HTERT RPE-1 (cell line): ENCODE data around the gene FHAD1.
"Not testable (repeated sequence)": the region's sequence is repeated elsewhere in the genome, so short reads cannot be mapped to it uniquely, and the experiment has no call there.

ENCODE experiments used
- in situ Hi-C: fragments of 300-500 bp; cut with MboI; formaldehyde crosslinking; loops from 4 replicates; pipeline ENCODE4 v1.14.3; 2020; ENCODE audit warnings: low sequenced_read_pairs

FHAD1 gene

DNA sequence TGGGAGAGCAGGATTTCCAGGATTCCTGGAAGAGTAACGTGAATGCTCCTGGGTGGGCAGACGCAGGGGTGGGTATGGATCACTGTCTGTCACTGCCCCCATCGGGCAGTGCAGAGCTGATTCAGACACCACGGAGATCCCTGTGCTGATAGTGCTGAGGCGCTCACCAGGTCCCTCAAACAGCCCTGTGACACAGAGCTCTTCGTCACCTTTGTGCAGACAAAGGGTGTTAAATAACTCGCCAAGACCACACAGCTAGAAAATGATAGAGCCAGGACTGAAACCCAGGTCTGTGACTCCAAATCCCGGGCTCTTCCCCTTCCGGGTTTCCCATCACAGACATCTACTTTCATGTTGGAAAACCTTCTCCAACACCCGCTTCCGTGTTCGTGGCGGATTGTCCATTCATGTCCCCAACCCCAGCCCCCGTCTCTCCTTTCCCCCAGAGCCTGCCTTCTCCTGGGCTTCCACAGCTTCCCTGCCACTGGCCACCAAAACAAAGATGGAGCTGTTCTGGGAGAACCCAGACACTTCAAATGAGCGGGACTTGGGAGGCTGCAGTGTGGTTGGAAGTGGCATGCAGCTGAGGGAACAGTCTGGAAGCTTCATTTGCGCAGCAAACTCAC is 165.3 kb downstream of the FHAD1 start:
- in situ Hi-C loops, result no loop called here

DNA sequence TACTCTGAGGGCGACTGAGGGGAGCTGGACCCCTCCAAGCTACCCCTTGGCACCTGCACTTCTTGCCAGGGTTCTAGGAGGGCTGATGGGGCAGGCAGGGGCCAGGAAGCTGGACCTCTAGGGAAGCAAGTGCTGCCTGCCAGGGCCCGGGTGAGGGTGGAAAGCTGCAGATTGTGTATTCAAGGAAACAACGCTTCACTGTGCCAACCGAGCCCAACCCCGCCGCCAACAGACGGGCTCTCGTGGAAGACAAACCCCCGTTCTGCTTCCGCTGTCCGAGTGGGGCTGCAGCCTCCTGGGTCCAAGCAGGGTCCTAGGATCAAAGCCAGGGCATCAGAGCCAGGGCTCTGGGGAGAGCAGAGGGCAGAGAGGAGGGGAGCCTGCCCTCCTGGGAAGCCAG is 165.8 kb downstream of the FHAD1 start:
- in situ Hi-C loops, result no loop called here

- in situ Hi-C loops, result no loop called here
Observed at GRCh38 chr1:15413563-15414444, 166.8 kb downstream of the FHAD1 start.

DNA sequence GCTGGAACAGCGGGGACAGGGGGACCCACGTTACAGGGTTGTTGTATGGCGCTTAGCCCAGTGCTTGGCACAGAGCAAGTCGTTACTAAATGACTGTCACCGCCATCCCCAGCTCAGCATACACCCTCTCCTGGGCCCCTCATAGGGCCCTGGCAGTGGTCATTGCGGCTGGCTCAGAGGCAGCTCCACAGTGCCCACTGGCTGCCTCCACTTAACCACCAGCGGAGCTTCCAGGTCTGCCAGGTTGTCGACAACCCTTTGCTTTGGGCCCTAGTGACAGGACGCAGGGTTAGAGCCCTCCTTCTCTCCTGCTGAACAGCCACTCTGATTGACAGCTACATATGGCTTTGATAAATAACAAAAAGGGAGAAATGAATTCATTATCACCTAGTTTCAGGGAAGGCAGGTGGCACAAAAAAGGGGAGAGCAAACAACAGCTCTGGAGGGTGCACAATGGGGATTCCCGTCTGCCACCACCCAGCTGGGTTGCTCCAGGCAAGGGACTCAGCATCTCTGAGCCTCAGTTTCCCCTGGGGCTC is 167.5 kb downstream of the FHAD1 start:
- in situ Hi-C loops, result no loop called here

- in situ Hi-C loops, result no loop called here
Observed at GRCh38 chr1:15417059-15417934, 170.3 kb downstream of the FHAD1 start.

- in situ Hi-C loops, result no loop called here
Observed at GRCh38 chr1:15418806-15419515, 171.9 kb downstream of the FHAD1 start.

DNA sequence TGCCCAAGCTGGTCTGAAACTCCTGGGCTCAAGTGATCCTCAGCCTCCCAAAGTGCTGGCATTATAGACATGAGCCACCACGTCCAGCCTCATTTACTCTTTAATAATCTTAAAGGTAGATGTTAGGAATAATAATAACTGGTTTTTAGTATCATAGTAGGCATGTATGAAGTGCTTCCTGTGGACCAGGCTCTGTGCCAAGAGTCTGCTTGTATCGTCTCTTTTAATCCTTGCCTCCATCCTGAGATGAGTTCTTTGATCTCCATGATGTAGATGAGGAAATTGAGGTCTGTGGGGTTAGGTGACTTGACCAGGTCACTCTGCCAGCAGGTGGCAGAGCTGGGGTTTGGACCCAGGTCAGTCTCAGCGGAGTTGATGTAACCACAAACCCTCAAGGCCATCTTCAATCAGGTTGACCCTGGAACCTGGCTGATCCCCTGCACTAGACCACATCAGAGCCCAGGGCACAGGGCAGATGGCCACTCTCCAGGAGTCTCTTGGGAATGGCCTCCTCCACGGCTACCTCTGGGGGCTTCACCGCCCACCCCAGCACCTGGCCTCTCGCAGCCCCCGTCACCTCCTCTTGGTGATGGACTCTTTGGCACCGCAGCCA is 173.9 kb downstream of the FHAD1 start:
- in situ Hi-C loops, result no loop called here

DNA sequence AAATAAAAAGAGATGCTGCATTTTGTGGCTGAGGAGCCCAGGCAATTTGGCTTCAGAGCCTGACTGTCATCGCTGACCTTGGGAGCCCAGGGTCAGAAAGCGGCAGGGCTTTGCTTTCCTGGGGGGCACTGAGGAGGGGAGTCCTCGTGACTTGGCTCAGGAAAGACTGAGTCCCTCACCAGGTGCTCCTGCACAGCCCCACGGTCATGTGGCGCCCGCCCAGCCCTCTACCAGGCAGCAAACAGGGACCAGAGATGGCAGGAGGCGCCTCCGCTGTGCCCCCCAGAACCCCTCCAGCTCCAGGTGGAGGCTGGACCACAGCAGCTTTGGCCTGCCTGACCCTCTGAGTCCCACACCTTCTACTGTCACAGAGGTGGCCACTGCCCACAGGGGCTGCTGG is 175.8 kb downstream of the FHAD1 start:
- in situ Hi-C loops, result no loop called here

GRCh38 chr1:15423355-15424077 is 176.5 kb downstream of the FHAD1 start:
- in situ Hi-C loops, result no loop called here

DNA sequence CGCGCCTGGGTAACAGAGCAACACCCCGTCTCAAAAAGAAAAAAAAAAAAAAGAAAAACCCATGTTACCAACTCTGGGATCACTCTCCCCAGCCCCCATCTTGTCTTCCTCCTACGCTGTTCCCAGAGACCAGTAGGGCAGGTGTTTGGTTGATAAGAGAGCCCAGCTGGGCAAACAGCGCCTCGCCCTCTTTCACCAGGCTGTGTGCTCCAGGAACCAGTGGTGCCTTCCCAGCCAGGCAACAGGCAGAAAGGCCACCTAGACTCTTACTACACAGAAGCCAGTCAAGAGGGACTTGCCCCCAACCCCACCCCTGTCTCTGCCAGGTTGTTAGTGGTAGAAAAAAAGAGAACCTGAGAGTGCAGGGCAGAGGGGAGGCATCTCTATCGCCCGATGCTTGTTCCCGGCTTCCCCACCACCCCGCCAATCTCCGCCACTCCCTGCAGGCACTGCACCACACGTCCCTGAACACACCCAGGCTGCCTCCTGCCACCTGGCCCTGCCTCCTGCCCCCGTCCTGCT is 177.2 kb downstream of the FHAD1 start:
- in situ Hi-C loops, result no loop called here

DNA sequence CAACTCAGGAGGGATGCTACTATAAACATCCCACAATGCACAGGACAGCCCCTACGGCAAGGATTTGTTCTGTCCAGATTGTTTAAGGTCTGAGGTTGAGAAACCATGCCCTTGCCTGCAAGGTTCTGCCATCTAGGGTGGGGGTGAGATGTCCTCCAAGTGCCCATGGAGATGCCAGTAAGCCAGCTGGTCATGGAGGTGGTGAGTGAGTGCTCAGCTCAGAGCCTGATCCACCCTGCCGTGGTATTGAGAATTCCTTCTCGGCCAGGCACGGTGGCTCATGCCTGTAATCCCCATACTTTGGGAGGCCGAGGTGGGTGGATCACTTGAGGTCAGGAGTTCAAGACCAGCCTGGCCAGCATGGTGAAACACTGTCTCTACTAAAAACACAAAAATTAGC is 178.0 kb downstream of the FHAD1 start:
- in situ Hi-C loops, result no loop called here

DNA sequence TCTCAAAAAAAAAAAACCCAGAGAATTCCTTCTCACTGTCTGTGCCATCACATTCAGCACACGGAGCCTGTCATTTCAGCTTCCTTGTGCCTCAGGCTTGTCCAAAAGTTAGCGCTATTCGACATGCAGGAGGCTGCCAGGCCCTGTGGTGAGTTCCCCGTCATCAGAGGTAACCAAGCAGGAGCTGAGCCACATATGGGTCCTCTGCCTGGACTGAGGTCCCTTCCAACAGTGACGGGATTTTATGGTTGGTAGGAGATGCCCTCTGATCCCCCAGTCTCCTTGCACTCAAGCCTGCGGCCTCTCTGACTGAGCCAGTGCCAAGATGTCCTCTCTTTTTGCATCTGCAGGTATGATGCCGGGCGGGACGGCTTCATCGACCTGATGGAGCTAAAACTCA is 178.5 kb downstream of the FHAD1 start:
- in situ Hi-C loops, result no loop called here

DNA sequence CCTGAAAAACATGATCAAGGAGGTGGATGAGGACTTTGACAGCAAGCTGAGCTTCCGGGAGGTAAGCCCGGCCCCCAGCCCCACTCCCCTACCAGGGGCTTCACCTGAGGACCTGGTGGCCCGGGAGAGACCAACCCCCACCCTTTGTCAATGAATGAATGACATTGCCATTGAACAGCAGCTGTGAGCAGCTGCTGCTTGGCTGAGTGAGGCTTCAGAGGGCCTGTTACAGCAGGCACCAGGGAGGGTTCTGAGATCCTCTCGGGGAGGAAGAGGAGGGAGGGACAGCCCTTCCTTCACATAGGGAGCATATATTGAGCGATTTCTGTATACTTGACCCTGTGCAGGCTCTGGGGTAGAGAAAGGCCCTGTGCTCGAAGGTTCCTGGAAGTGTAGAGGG is 178.9 kb downstream of the FHAD1 start:
- in situ Hi-C loops, result no loop called here

DNA sequence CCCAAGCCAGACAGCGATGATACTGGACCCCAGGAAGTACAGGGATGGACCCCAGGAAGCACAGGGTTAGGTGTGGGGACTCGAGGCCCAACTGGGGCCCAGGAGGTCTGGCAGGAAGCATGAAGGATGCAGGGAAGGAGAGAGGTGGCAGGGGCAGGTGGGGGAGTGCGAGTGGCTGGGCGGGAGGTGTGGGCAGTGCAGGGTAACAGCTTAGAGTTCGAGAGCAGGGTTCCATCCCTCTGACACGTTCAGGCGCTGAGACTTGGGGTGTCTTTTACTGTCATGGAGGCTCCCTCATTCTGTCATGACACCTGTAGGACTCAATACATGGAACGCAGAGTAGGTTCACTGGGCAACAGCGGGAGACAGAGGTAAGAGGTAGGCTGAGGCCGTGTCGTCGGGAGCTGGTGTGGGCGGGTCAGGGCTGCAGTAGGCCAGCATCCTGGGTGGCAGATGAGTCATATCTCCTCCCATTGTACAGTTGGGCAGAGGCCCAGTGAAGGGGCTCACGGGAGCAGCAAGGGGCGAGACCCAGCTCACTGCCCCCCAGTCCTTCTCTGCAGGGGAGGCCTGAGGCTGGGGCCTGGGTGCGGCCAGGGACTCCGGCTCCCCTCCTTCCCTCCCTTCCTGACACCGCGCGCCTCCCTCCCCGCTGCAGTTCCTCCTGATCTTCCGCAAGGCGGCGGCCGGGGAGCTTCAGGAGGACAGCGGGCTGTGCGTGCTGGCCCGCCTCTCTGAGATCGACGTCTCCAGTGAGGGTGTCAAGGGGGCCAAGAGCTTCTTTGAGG is 179.7 kb downstream of the FHAD1 start:
- in situ Hi-C loops, result no loop called here

DNA sequence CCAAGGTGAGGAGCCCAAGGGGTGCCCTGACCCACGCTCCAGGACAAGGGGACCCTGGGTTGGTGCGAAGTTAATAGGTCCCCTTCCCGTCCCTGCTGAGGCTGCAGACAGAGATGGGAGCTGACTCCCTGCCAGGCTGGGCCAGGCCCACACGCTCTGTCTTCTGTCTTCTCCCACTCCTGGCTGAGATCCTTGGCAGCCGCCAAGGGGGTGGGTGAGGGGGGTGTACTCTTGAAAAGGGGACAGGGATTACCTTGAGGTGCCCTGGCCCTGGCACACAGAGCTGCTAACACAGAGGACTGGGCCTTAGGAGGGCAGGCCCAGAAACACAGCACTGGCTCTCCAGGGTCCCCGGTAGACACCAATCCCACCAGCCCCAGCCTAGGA is 180.2 kb downstream of the FHAD1 start:
- in situ Hi-C loops, result no loop called here

DNA sequence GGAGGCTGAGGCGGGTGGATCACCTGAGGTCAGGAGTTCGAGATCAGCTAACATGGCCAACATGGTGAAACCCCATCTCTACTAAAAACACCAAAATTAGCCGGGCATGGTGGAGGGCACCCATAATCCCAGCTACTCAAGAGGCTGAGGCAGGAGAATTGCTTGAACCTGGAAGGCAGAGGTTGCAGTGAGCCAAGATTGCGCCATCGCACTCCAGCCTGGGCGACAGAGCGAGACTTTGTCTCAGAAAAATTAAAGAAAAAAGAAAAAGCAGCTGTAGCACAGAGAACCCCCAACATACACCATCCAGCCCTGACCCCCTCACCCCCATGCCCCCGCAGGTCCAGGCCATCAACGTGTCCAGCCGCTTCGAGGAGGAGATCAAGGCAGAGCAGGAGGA is 181.2 kb downstream of the FHAD1 start:
- in situ Hi-C loops, result not testable (repeated sequence)

DNA sequence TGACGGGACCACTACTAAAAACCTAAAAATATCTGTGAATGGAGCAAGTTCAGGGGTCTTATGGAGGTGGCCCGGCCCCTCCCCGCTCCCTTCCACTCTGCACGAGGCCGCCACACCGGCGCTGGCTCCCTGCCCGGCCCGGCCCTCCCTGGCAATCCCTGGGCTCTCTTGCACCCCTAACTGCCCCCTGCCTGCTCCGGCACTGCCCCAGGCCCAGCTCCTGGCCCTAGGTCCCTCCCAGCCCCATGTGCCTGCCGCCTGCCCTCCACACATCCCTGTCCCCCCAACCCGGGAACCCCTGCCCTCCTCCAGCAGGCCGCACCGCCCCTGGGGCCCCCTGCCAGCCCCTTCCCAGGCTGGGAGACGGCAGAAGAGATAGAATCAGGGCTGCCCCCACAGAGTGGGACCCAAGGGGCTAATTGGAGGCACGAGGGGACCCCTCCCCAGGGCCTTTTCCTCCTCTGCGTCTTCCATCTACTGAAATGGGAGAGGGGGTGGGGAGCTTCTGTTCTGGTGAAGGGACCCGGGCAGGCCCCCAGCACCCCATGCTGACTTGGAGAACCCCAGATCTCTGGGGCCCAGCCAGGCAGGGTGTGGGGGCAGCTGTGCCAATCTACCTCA is 181.9 kb downstream of the FHAD1 start:
- in situ Hi-C loops, result no loop called here

DNA sequence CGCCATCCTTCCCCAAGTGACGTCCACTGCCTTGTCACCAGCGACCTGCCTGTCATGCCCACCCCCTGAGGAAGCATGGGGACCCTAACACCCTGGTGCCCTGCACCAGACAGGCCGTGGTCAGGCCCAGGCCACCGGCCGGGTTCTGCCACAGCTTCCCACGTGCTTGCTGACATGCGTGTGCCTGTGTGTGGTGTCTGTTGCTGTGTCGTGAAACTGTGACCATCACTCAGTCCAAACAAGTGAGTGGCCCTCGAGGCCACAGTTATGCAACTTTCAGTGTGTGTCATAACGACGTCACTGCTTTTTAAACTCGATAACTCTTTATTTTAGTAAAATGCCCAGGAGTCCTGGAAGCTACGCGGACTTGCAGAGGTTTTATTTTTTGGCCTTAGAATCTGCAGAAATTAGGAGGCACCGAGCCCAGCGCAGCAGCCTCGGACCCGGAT is 182.7 kb downstream of the FHAD1 start:
- in situ Hi-C loops, result no loop called here
